ENCODE measurements around the gene ADM5.

The ADM5 gene

GRCh38 chr19:49658139-49658517, 31.3 kb upstream of the ADM5 start:
- FAIRE-seq (no peak), DNase-seq (ENCODE audit: low spot score) (no peak)

- FAIRE-seq (no peak), DNase-seq (ENCODE audit: low spot score) (no peak)
These were observed 30.6 kb upstream of the ADM5 start for GRCh38 chr19:49658566-49659442.

- no peak for FAIRE-seq
- DNase-seq (ENCODE audit: low spot score) = no peak
These were observed 28.9 kb upstream of the ADM5 start for GRCh38 chr19:49660338-49660961.

GRCh38 chr19:49662011-49662410, 27.4 kb upstream of the ADM5 start:
- DNase-seq (ENCODE audit: low spot score) = no peak
- FAIRE-seq = no peak

GRCh38 chr19:49663224-49663623, 26.2 kb upstream of the ADM5 start:
- no peak for FAIRE-seq
- DNase-seq (ENCODE audit: low spot score) = no peak

GRCh38 chr19:49664171-49665035, 25.0 kb upstream of the ADM5 start:
- FAIRE-seq (no peak), DNase-seq (ENCODE audit: low spot score) (peak; percentile 75)

GRCh38 chr19:49665036-49665350, 24.4 kb upstream of the ADM5 start:
- DNase-seq (ENCODE audit: low spot score) (no peak), FAIRE-seq (no peak)

- peak; percentile 74 for FAIRE-seq
- peak; percentile 88 for DNase-seq (ENCODE audit: low spot score)
These were observed 23.9 kb upstream of the ADM5 start, which contains the start of the genes BCL2L12 and IRF3 for GRCh38 chr19:49665351-49666119. Gene BCL2L12 (plus strand): TSS chr19:49665933. CDS start chr19:49666693, 760 bp downstream. Gene IRF3 (minus strand): TSS chr19:49665857. CDS start chr19:49664838, 1,019 bp downstream.

GRCh38 chr19:49666120-49666444, 23.3 kb upstream of the ADM5 start:
- DNase-seq (ENCODE audit: low spot score) (no peak), FAIRE-seq (no peak)

- FAIRE-seq = no peak
- no peak for DNase-seq (ENCODE audit: low spot score)
These were observed 21.9 kb upstream of the ADM5 start for GRCh38 chr19:49667473-49667872.

- FAIRE-seq (no peak), DNase-seq (ENCODE audit: low spot score) (no peak)
These were observed 19.9 kb upstream of the ADM5 start for GRCh38 chr19:49669516-49669915.

- peak; percentile 54 for DNase-seq (ENCODE audit: low spot score)
- FAIRE-seq = no peak
These were observed 17.1 kb upstream of the ADM5 start for GRCh38 chr19:49672131-49672919.

GRCh38 chr19:49676136-49676783, 13.1 kb upstream of the ADM5 start:
- no peak for FAIRE-seq

GRCh38 chr19:49676784-49677230, 12.6 kb upstream of the ADM5 start:
- FAIRE-seq (peak; percentile 93), DNase-seq (ENCODE audit: low spot score) (peak; percentile 99)

More at GRCh38 chr19:49676136-49676783, 13.1 kb upstream of the ADM5 start:
- DNase-seq (ENCODE audit: low spot score) = peak; percentile 76

GRCh38 chr19:49677231-49677900, 12.0 kb upstream of the ADM5 start, which contains the start of gene PRMT1:
Gene PRMT1 (plus strand): TSS chr19:49677271. CDS start chr19:49677281, 10 bp downstream.
- DNase-seq (ENCODE audit: low spot score) (no peak), FAIRE-seq (no peak)

GRCh38 chr19:49677901-49678674, 11.3 kb upstream of the ADM5 start:
- DNase-seq (ENCODE audit: low spot score) = peak; percentile 48
- no peak for FAIRE-seq

- DNase-seq (ENCODE audit: low spot score) (no peak), FAIRE-seq (no peak)
These were observed 10.2 kb upstream of the ADM5 start for GRCh38 chr19:49678985-49679770.

All from RCC 7860 (cell line).